ENCODE data around the gene ACKR3. TPM values are rescaled to one million over a fixed set of nuclear protein-coding genes. Genes with fewer than 3 reads are reported as not detected.

ACKR3 gene
- total and polyA plus RNA-seq, 2 experiments from 2014 or later, result 1.0 to 3.0 TPM

DNA sequence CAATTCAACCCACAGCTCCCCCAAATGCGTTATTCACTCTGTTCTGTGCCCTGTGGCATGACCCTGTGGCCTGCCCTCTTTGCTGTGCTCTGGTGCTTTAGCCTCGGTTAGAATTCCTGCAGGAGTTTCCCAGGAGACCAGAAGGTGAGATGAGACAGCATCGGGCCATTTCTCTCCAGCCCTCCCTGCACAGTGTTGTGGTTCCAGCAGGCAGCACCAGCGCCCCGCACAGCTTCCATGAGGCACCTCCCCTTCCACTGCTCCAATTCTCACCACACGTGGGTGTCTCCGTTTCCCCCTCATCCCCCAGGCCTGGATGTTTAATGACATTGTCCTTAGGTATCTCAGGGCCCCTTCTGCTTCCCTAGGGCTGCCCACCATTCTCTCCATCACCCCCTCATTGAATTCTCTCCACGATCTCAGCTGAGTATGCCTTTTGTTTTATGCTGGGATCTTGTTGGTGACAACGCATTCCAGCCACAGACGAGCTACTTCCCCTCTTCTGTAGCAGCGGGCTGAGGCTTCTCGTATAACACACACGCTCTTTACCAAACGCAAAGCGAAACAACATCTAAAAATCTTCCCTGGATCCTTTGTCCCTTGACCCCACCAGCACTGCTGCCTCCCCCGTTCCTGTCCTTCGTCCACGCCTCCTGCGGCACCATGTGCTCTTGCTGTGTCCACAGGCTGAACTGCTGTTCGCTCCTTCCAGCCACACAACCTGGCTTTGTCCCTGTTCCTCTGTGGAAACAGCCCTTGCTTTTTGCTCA lies 35.1 kb downstream of the ACKR3 start:
- Histone ChIP-seq H3K27me3 (ENCODE audit: insufficient read depth) (no peaks in the 10 kb centered on the region), H3K4me2 (no peak overlapping the region), H3K79me2 (replicated peaks; ENCODE audit: insufficient read depth) (no peaks in the 10 kb centered on the region), H3K36me3 (ENCODE audit: insufficient read depth) (no peaks in the 10 kb centered on the region), H2AFZ (peak overlapping the region; percentile 86), H4K20me1 (replicated peaks; ENCODE audit: insufficient read depth) (no peaks in the 10 kb centered on the region), H3K4me3 (no peak overlapping the region), H3K27ac (ENCODE audit: low read depth) (no peak overlapping the region), H3F3A (replicated peaks; ENCODE audit: low read depth) (no peaks in the 10 kb centered on the region), H3K9me2 (ENCODE audit: insufficient read depth) (no peaks in the 10 kb centered on the region), H3K4me1 (ENCODE audit: insufficient read depth) (no peaks in the 10 kb centered on the region)
- Mint-ChIP-seq H3K4me3 (no peak overlapping the region), H3K36me3 (ENCODE audit: low read depth) (no peaks in the 10 kb centered on the region), H3K27ac (0 out of 2 replicates have a peak overlapping the region, but pooled peaks have one; percentile 20), H3K27me3 (ENCODE audit: insufficient read depth, low read depth, poor library complexity) (peaks cover 2% of the 10 kb centered on the region), H3K4me1 (peaks cover 2% of the 10 kb centered on the region; the same call in 2 of the 3 replicates), H3K9me3 (no peaks in the 10 kb centered on the region; the same call in 2 of the 3 replicates)
- no peak for ATAC-seq
- TF ChIP-seq, protein P1, sequence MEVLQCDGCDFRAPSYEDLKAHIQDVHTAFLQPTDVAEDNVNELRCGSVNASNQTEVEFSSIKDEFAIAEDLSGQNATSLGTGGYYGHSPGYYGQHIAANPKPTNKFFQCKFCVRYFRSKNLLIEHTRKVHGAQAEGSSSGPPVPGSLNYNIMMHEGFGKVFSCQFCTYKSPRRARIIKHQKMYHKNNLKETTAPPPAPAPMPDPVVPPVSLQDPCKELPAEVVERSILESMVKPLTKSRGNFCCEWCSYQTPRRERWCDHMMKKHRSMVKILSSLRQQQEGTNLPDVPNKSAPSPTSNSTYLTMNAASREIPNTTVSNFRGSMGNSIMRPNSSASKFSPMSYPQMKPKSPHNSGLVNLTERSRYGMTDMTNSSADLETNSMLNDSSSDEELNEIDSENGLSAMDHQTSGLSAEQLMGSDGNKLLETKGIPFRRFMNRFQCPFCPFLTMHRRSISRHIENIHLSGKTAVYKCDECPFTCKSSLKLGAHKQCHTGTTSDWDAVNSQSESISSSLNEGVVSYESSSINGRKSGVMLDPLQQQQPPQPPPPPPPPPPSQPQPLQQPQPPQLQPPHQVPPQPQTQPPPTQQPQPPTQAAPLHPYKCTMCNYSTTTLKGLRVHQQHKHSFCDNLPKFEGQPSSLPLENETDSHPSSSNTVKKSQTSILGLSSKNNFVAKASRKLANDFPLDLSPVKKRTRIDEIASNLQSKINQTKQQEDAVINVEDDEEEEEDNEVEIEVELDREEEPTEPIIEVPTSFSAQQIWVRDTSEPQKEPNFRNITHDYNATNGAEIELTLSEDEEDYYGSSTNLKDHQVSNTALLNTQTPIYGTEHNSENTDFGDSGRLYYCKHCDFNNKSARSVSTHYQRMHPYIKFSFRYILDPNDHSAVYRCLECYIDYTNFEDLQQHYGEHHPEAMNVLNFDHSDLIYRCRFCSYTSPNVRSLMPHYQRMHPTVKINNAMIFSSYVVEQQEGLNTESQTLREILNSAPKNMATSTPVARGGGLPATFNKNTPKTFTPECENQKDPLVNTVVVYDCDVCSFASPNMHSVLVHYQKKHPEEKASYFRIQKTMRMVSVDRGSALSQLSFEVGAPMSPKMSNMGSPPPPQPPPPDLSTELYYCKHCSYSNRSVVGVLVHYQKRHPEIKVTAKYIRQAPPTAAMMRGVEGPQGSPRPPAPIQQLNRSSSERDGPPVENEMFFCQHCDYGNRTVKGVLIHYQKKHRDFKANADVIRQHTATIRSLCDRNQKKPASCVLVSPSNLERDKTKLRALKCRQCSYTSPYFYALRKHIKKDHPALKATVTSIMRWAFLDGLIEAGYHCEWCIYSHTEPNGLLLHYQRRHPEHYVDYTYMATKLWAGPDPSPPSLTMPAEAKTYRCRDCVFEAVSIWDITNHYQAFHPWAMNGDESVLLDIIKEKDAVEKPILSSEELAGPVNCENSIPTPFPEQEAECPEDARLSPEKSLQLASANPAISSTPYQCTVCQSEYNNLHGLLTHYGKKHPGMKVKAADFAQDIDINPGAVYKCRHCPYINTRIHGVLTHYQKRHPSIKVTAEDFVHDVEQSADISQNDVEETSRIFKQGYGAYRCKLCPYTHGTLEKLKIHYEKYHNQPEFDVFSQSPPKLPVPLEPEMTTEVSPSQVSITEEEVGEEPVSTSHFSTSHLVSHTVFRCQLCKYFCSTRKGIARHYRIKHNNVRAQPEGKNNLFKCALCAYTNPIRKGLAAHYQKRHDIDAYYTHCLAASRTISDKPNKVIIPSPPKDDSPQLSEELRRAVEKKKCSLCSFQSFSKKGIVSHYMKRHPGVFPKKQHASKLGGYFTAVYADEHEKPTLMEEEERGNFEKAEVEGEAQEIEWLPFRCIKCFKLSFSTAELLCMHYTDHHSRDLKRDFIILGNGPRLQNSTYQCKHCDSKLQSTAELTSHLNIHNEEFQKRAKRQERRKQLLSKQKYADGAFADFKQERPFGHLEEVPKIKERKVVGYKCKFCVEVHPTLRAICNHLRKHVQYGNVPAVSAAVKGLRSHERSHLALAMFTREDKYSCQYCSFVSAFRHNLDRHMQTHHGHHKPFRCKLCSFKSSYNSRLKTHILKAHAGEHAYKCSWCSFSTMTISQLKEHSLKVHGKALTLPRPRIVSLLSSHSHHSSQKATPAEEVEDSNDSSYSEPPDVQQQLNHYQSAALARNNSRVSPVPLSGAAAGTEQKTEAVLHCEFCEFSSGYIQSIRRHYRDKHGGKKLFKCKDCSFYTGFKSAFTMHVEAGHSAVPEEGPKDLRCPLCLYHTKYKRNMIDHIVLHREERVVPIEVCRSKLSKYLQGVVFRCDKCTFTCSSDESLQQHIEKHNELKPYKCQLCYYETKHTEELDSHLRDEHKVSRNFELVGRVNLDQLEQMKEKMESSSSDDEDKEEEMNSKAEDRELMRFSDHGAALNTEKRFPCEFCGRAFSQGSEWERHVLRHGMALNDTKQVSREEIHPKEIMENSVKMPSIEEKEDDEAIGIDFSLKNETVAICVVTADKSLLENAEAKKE (CRISPR knock-in tag; IDR thresholded peaks at IDR 0.05), result no peak
- no peak for TF ChIP-seq JUNB (IDR thresholded peaks at IDR 0.05; ENCODE audit: unreplicated experiment)
- no peak for TF ChIP-seq POLR2AphosphoS5 (IDR thresholded peaks at IDR 0.05; ENCODE audit: low read depth)
- no peak for TF ChIP-seq NANOG (IDR thresholded peaks at IDR 0.05; ENCODE audit: borderline replicate concordance)
- no peak for TF ChIP-seq EZH2phosphoT487 (IDR thresholded peaks at IDR 0.05; ENCODE audit: unreplicated experiment)
- TF ChIP-seq EZH2 (IDR thresholded peaks at IDR 0.05; ENCODE audit: low read depth, unreplicated experiment), result no peak
- DNase-seq (ENCODE audit: low spot score), result peak; percentile 13

All from GM23338 (cell line).